Thoracic aorta (tissue), 2 donors: ENCODE data around the gene SPSB3. TPM values are rescaled to one million over a fixed set of nuclear protein-coding genes. Genes with fewer than 3 reads are reported as not detected.

Source experiments
- ATAC-seq: fragments of 150-250 bp; one replicate; pipeline ENCODE4 v1.8.0; 2017; ENCODE audit warnings: low read depth; ENCODE audit not compliant: insufficient number of reproducible peaks, low FRiP score
- DNase-seq: peaks from one replicate; pipeline ENCODE4 v3.0.0-alpha.2; 2020; ENCODE audit warnings: low spot score
- H3K27ac ChIP-seq, 2 donors: fragments of 200-600 bp; sonication (generic); 1 replicate in 1 of 2; 2 replicates in 1 of 2; pipeline ENCODE4 v1.5.1; 2016; ENCODE audit warnings: mild to moderate bottlenecking in 2 of 2, moderate library complexity in 2 of 2
- H3K27me3 ChIP-seq: fragments of 200-600 bp; sonication (generic); replicated peaks from 2 replicates; pipeline ENCODE4 v1.6.0; 2016; ENCODE audit warnings: mild to moderate bottlenecking; ENCODE audit not compliant: insufficient read depth
- H3K36me3 ChIP-seq: fragments of 200-600 bp; sonication (generic); one replicate; pipeline ENCODE4 v1.5.1; 2016
- H3K4me1 ChIP-seq, 2 donors: fragments of 200-600 bp; sonication (generic); 1 replicate in 1 of 2; 2 replicates in 1 of 2; pipeline versions ENCODE4 v1.5.1 to v1.6.0; 2016; ENCODE audit warnings: low read depth in 2 of 2, mild to moderate bottlenecking in 1 of 2; ENCODE audit not compliant: control insufficient read depth in 1 of 2
- H3K4me3 ChIP-seq: fragments of 200-600 bp; sonication (generic); 2 replicates; pipeline ENCODE4 v1.5.1; 2016; ENCODE audit warnings: mild to moderate bottlenecking
- H3K9me3 ChIP-seq: fragments of 200-600 bp; sonication (generic); 2 replicates; pipeline ENCODE4 v1.5.1; 2016
- CTCF ChIP-seq: fragments of 200-600 bp; sonication (generic); IDR thresholded peaks from one replicate; pipeline ENCODE4 v1.5.1; 2019; ENCODE audit warnings: antibody characterized with exemption
- total RNA-seq, 2 donors: library from RNA; depleted of rRNA; stranded (reverse); fragments of >200 nt; gene quantifications; one replicate each; pipeline versions ENCODE4 v1.1.0 to v1.2.3, GENCODE V29; 2016

The SPSB3 gene
- total RNA-seq, 2 donors from 2014 or later = 60.9 to 79.3 TPM

- TF ChIP-seq CTCF = no peak
- Histone ChIP-seq H3K27ac (no peak overlapping the region), H3K36me3 (peaks cover 67% of the 10 kb centered on the region), H3K27me3 (no peaks in the 10 kb centered on the region), H3K4me1 (no peaks in the 10 kb centered on the region), H3K9me3 (no peaks in the 10 kb centered on the region), H3K4me3 (no peak overlapping the region)
- ATAC-seq (no peak), DNase-seq (no peak)
Observed at GRCh38 chr16:1760911-1761310, 21.5 kb downstream of the SPSB3 start.

- Histone ChIP-seq H3K27me3 (no peaks in the 10 kb centered on the region), H3K4me1 (no peaks in the 10 kb centered on the region), H3K27ac (no peak overlapping the region), H3K4me3 (no peak overlapping the region), H3K36me3 (peaks cover 55% of the 10 kb centered on the region), H3K9me3 (no peaks in the 10 kb centered on the region)
- DNase-seq = no peak
- TF ChIP-seq CTCF = no peak
- ATAC-seq = no peak
Observed at GRCh38 chr16:1759511-1759910, 22.9 kb downstream of the SPSB3 start.

- no peak for TF ChIP-seq CTCF
- H3K4me1 ChIP-seq = no peaks in the 10 kb centered on the region
- no peak for DNase-seq
- H3K9me3 ChIP-seq = no peaks in the 10 kb centered on the region
- H3K4me3 ChIP-seq = no peak overlapping the region
- peaks cover 50% of the 10 kb centered on the region for H3K36me3 ChIP-seq
- no peak overlapping the region for H3K27ac ChIP-seq
- no peak for ATAC-seq
- H3K27me3 ChIP-seq = no peaks in the 10 kb centered on the region
Observed at GRCh38 chr16:1758923-1759322, 23.4 kb downstream of the SPSB3 start.

GRCh38 chr16:1757714-1758461 lies 24.5 kb downstream of the SPSB3 start:
- ATAC-seq = no peak
- peaks cover 46% of the 10 kb centered on the region for H3K36me3 ChIP-seq
- H3K4me3 ChIP-seq = no peak overlapping the region
- no peaks in the 10 kb centered on the region for H3K9me3 ChIP-seq
- no peaks in the 10 kb centered on the region for H3K4me1 ChIP-seq
- H3K27me3 ChIP-seq = no peaks in the 10 kb centered on the region
- no peak for DNase-seq
- TF ChIP-seq CTCF = no peak
- no peak overlapping the region for H3K27ac ChIP-seq

GRCh38 chr16:1754204-1754603 lies 28.2 kb downstream of the SPSB3 start:
- no peak overlapping the region for H3K4me3 ChIP-seq

More at GRCh38 chr16:1754204-1754603, 28.2 kb downstream of the SPSB3 start:
- Histone ChIP-seq H3K27ac (no peak overlapping the region), H3K27me3 (no peaks in the 10 kb centered on the region), H3K36me3 (peaks cover 45% of the 10 kb centered on the region), H3K4me1 (no peaks in the 10 kb centered on the region), H3K9me3 (no peaks in the 10 kb centered on the region)
- ATAC-seq (no peak), DNase-seq (no peak)
- no peak for TF ChIP-seq CTCF
